Neuronal stem cell (in vitro differentiated cells): Measurements from ENCODE around the gene KLF13.

Experiments used
- DNase-seq: peaks from one replicate; pipeline ENCODE4 v3.0.0-alpha.2; 2013; ENCODE audit warnings: low spot score
- H2AFZ ChIP-seq: one replicate; pipeline ENCODE4 v1.6.1; 2013; ENCODE audit warnings: mild to moderate bottlenecking, low read length, inconsistent platforms
- H2AK5ac ChIP-seq: 2 replicates; pipeline ENCODE4 v1.6.1; 2013; ENCODE audit warnings: low read depth, mild to moderate bottlenecking, inconsistent platforms, low read length, moderate library complexity, mixed read lengths
- H2BK120ac ChIP-seq: 2 replicates; pipeline ENCODE4 v1.6.1; 2013; ENCODE audit warnings: low read depth, mild to moderate bottlenecking, inconsistent platforms, low read length, moderate library complexity, mixed read lengths
- H2BK12ac ChIP-seq: one replicate; pipeline ENCODE4 v1.6.1; 2013; ENCODE audit warnings: low read length, inconsistent platforms
- H2BK15ac ChIP-seq: 2 replicates; pipeline ENCODE4 v1.6.1; 2013; ENCODE audit warnings: mild to moderate bottlenecking, low read length, inconsistent platforms, mixed read lengths
- H2BK5ac ChIP-seq: one replicate; pipeline ENCODE4 v1.6.1; 2013; ENCODE audit warnings: inconsistent platforms, mild to moderate bottlenecking, low read length, moderate library complexity
- H3K14ac ChIP-seq: one replicate; pipeline ENCODE4 v1.6.1; 2013; ENCODE audit warnings: low read length, inconsistent platforms
- H3K18ac ChIP-seq: 2 replicates; pipeline ENCODE4 v1.6.1; 2013; ENCODE audit warnings: low read length, inconsistent platforms
- H3K23ac ChIP-seq: 2 replicates; pipeline ENCODE4 v1.6.1; 2013; ENCODE audit warnings: low read depth, mild to moderate bottlenecking, mixed read lengths, low read length, inconsistent platforms; ENCODE audit not compliant: poor library complexity
- H3K27ac ChIP-seq: replicated peaks from 3 replicates; pipeline ENCODE4 v1.5.1; 2013; ENCODE audit warnings: low read length, inconsistent platforms
- H3K27me3 ChIP-seq, 3 experiments: 2 replicates each; pipeline ENCODE4 v1.6.1; 2013; ENCODE audit warnings: low read length in 3 of 3, mild to moderate bottlenecking in 2 of 3, inconsistent platforms in 1 of 3, low read depth in 1 of 3, mixed read lengths in 1 of 3, moderate library complexity in 1 of 3; ENCODE audit not compliant: control insufficient read depth in 3 of 3, insufficient read depth in 3 of 3
- H3K36me3 ChIP-seq, 2 donors: replicated peaks in 1 of 2; 2 replicates each; pipeline ENCODE4 v1.6.1; 2013; ENCODE audit warnings: low read length in 2 of 2; ENCODE audit not compliant: control insufficient read depth in 2 of 2, insufficient read depth in 2 of 2
- H3K4ac ChIP-seq: 2 replicates; pipeline ENCODE4 v1.6.1; 2013; ENCODE audit warnings: inconsistent platforms, mild to moderate bottlenecking, low read length, moderate library complexity
- H3K4me1 ChIP-seq, 2 donors: 1 replicate in 1 of 2; 2 replicates in 1 of 2; pipeline ENCODE4 v1.6.1; 2013; ENCODE audit warnings: low read length in 2 of 2, low read depth in 1 of 2; ENCODE audit not compliant: control insufficient read depth in 2 of 2, insufficient read depth in 1 of 2
- H3K4me2 ChIP-seq: one replicate; pipeline ENCODE4 v1.6.1; 2013; ENCODE audit warnings: mild to moderate bottlenecking, low read length, inconsistent platforms; ENCODE audit not compliant: insufficient read depth, poor library complexity, severe bottlenecking
- H3K4me3 ChIP-seq, 2 donors: 2 replicates each; pipeline ENCODE4 v1.5.1; 2013; ENCODE audit warnings: low read length in 2 of 2, mild to moderate bottlenecking in 2 of 2, inconsistent platforms in 1 of 2, moderate library complexity in 1 of 2
- H3K79me1 ChIP-seq: one replicate; pipeline ENCODE4 v1.6.1; 2013; ENCODE audit warnings: low read depth, mild to moderate bottlenecking, inconsistent platforms, low read length, moderate library complexity
- H3K9ac ChIP-seq: one replicate; pipeline ENCODE4 v1.6.1; 2013; ENCODE audit warnings: mild to moderate bottlenecking, low read depth, low read length, inconsistent platforms; ENCODE audit not compliant: poor library complexity
- H3K9me3 ChIP-seq, 2 donors: replicated peaks in 1 of 2; 2 replicates each; pipeline versions ENCODE3 to v1.6.1; 2013; ENCODE audit warnings: low read length in 2 of 2, mild to moderate bottlenecking in 2 of 2, inconsistent platforms in 1 of 2, low read depth in 1 of 2, mixed read lengths in 1 of 2, moderate library complexity in 1 of 2; ENCODE audit not compliant: control insufficient read depth in 2 of 2, insufficient read depth in 1 of 2
- H4K8ac ChIP-seq: one replicate; pipeline ENCODE4 v1.6.1; 2013; ENCODE audit warnings: low read depth, mild to moderate bottlenecking, inconsistent platforms, low read length, moderate library complexity
- H4K91ac ChIP-seq: one replicate; pipeline ENCODE4 v1.6.1; 2013; ENCODE audit warnings: low read length, low read depth, mild to moderate bottlenecking, inconsistent platforms; ENCODE audit not compliant: poor library complexity
- WGBS, 2 donors: extraction: QIAGEN DNeasy Blood & Tissue Kit; methylation state at CpG; one replicate each; pipeline ENCODE4 v1.1.7; 2013; ENCODE audit warnings: missing lambda C conversion rate in 2 of 2, mixed read lengths in 1 of 2; ENCODE audit not compliant: insufficient read length in 2 of 2, insufficient replicate concordance in 1 of 2; ENCODE audit errors: extremely low coverage in 2 of 2; 5-methylcytosine and 5-hydroxymethylcytosine counted together

KLF13 gene

GRCh38 chr15:31293655-31294054 lies 33.0 kb upstream of the KLF13 start:
- Histone ChIP-seq H2AFZ (no peak overlapping the region), H3K4me2 (no peak overlapping the region), H3K27me3 (peaks cover 0 to 45% (median 0%) of the 10 kb centered on the region in 3 experiments), H3K4me3 (no peak overlapping the region), H2BK120ac (no peak overlapping the region), H4K8ac (no peak overlapping the region), H3K79me1 (no peaks in the 10 kb centered on the region), H2AK5ac (no peak overlapping the region), H3K14ac (no peak overlapping the region), H3K4ac (no peak overlapping the region), H3K4me1 (peaks cover 5 to 18% of the 10 kb centered on the region in 2 donors), H3K23ac (no peak overlapping the region), H2BK5ac (no peak overlapping the region), H2BK15ac (no peak overlapping the region), H3K18ac (no peak overlapping the region), H3K36me3 (no peaks in the 10 kb centered on the region), H4K91ac (no peak overlapping the region), H3K27ac (no peak overlapping the region), H3K9ac (no peak overlapping the region), H3K9me3 (no peaks in the 10 kb centered on the region), H2BK12ac (no peak overlapping the region)
- no CpG with 5 or more reads among the region's 3 CpGs for WGBS, 2 donors
- no peak for DNase-seq

- no peak overlapping the region for H2BK120ac ChIP-seq
- no peak overlapping the region for H2BK12ac ChIP-seq
- H4K8ac ChIP-seq, result no peak overlapping the region
- H3K27ac ChIP-seq, result no peak overlapping the region
- peaks cover 0 to 45% (median 0%) of the 10 kb centered on the region in 3 experiments for H3K27me3 ChIP-seq
- H3K79me1 ChIP-seq, result no peaks in the 10 kb centered on the region
- H2BK15ac ChIP-seq, result no peak overlapping the region
- no CpG with 5 or more reads among the region's 2 CpGs for WGBS, 2 donors
- peaks cover 5 to 18% of the 10 kb centered on the region in 2 donors for H3K4me1 ChIP-seq
- no peak overlapping the region for H2BK5ac ChIP-seq
- no peak overlapping the region for H3K23ac ChIP-seq
- no peak overlapping the region for H2AFZ ChIP-seq
- no peak for DNase-seq
- H3K4ac ChIP-seq, result no peak overlapping the region
- no peak overlapping the region for H3K4me3 ChIP-seq
- H3K4me2 ChIP-seq, result no peak overlapping the region
- H2AK5ac ChIP-seq, result no peak overlapping the region
- H3K14ac ChIP-seq, result no peak overlapping the region
- H3K18ac ChIP-seq, result no peak overlapping the region
- H3K36me3 ChIP-seq, result no peaks in the 10 kb centered on the region
- no peak overlapping the region for H4K91ac ChIP-seq
- no peaks in the 10 kb centered on the region for H3K9me3 ChIP-seq
- no peak overlapping the region for H3K9ac ChIP-seq
Measured at GRCh38 chr15:31294067-31294466, 32.6 kb upstream of the KLF13 start.

- Histone ChIP-seq H4K91ac (no peak overlapping the region), H3K27ac (no peak overlapping the region), H2BK12ac (no peak overlapping the region), H3K4me3 (peak overlapping the region in 1 of 2 donors; percentile 61), H3K23ac (no peak overlapping the region), H2BK5ac (no peak overlapping the region), H3K4me2 (no peak overlapping the region), H2AK5ac (no peak overlapping the region), H3K27me3 (peaks cover 0 to 45% (median 0%) of the 10 kb centered on the region in 3 experiments), H3K9me3 (no peaks in the 10 kb centered on the region), H3K9ac (no peak overlapping the region), H2BK15ac (no peak overlapping the region), H3K36me3 (no peaks in the 10 kb centered on the region), H3K18ac (no peak overlapping the region), H3K4me1 (peaks cover 5 to 21% of the 10 kb centered on the region in 2 donors), H4K8ac (no peak overlapping the region), H3K79me1 (no peaks in the 10 kb centered on the region), H3K14ac (no peak overlapping the region), H3K4ac (no peak overlapping the region), H2AFZ (no peak overlapping the region), H2BK120ac (no peak overlapping the region)
- DNase-seq, result no peak
- WGBS, 2 donors, result no CpG with 5 or more reads among the region's 8 CpGs
Measured at GRCh38 chr15:31295658-31296057, 31.0 kb upstream of the KLF13 start.

- Histone ChIP-seq H3K14ac (no peak overlapping the region), H3K18ac (no peak overlapping the region), H3K36me3 (no peaks in the 10 kb centered on the region), H2BK5ac (no peak overlapping the region), H4K8ac (no peak overlapping the region), H2BK120ac (no peak overlapping the region), H3K4me2 (no peak overlapping the region), H3K27ac (no peak overlapping the region), H4K91ac (no peak overlapping the region), H3K4me3 (no peak overlapping the region), H2BK15ac (no peak overlapping the region), H3K79me1 (no peaks in the 10 kb centered on the region), H3K4me1 (peaks cover 8 to 23% of the 10 kb centered on the region in 2 donors), H3K23ac (no peak overlapping the region), H3K4ac (no peak overlapping the region), H3K27me3 (peaks cover 0 to 47% (median 0%) of the 10 kb centered on the region in 3 experiments), H2AK5ac (no peak overlapping the region), H2BK12ac (no peak overlapping the region), H3K9ac (no peak overlapping the region), H3K9me3 (no peaks in the 10 kb centered on the region), H2AFZ (no peak overlapping the region)
- DNase-seq, result no peak
- no CpG with 5 or more reads among the region's 3 CpGs for WGBS, 2 donors
Measured at GRCh38 chr15:31296219-31296645, 30.4 kb upstream of the KLF13 start.
